T-helper 1 cell treated with Interleukin-12 subunit alpha and Interleukin-12 subunit beta and Interleukin-4 antibody, amounts not matched to agents 30 μg/mL and 1 μg/mL, for 36 hours (primary cell): Measurements from ENCODE around the gene CDH20.

Source experiments
- H3K27ac Mint-ChIP-seq: one replicate; pipeline ENCODE4 v1.8.0; 2021; ENCODE audit warnings: mild to moderate bottlenecking, mixed read lengths
- H3K27me3 Mint-ChIP-seq: one replicate; pipeline ENCODE4 v1.8.0; 2021; ENCODE audit warnings: low read depth, mixed read lengths
- H3K36me3 Mint-ChIP-seq: one replicate; pipeline ENCODE4 v1.8.0; 2021; ENCODE audit warnings: low read depth, mixed read lengths
- H3K4me1 Mint-ChIP-seq: one replicate; pipeline ENCODE4 v1.8.0; 2021; ENCODE audit warnings: low read depth, mixed read lengths
- H3K4me3 Mint-ChIP-seq: one replicate; pipeline ENCODE4 v1.8.0; 2021; ENCODE audit warnings: mild to moderate bottlenecking, moderate library complexity, mixed read lengths
- H3K9me3 Mint-ChIP-seq: one replicate; pipeline ENCODE4 v1.8.0; 2021; ENCODE audit warnings: mixed read lengths

The CDH20 gene

DNA sequence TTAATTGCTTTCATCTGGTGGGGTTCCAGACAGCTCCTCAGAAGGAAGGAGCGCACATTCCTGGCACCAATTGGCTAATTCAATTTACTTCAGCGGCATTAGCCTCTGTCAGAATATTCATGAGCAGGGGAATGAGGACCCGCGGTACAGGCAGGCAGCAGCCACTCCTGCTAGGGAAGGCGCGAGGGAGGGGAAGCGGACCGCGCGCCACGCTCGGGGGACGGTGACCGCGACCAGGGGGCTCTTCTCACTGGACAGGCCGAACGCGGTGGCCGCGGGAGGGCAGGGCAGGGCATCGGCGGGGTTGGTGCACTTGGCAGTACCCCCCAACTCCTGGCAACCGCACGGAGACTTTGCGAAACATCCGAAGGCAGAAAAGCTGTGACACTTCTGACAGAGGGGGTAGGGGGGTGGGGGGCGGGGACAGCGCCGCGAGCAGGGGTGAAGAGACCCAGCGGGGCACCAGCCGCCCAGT lies at the start of gene CDH20:
Gene CDH20 (plus strand): TSS at position 160 of the 475 bp plus-strand sequence.
- no peak within 1 kb of the TSS for H3K27ac Mint-ChIP-seq
- H3K36me3 Mint-ChIP-seq, result no peaks in the 10 kb centered on the region
- no peaks in the 10 kb centered on the region for H3K9me3 Mint-ChIP-seq
- peaks cover 41% of the 10 kb centered on the region for H3K27me3 Mint-ChIP-seq
- H3K4me1 Mint-ChIP-seq, result no peaks in the 10 kb centered on the region
- H3K4me3 Mint-ChIP-seq, result no peak within 1 kb of the TSS

DNA sequence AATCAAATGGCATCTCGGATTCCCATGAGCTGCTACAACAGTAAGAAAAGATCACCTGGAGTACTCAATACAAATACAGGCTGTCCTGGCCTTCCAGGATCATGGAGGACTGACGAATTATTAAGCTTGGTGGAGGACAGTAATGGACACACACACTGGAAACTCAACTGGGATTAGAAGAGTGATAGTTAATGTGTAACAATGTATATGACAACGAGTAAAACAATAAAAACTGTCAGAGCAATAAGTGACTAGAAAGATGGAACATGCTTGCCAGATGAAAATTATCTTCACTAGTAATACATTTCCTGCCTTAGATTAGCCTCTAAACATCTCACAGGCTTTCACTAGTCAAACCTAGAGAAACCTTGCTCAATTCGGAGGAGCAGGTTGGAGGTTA lies 49.2 kb upstream of the CDH20 start:
- H3K36me3 Mint-ChIP-seq, result no peaks in the 10 kb centered on the region
- H3K9me3 Mint-ChIP-seq, result no peaks in the 10 kb centered on the region
- no peak overlapping the region for H3K27ac Mint-ChIP-seq
- H3K4me3 Mint-ChIP-seq, result no peak overlapping the region
- no peaks in the 10 kb centered on the region for H3K4me1 Mint-ChIP-seq
- H3K27me3 Mint-ChIP-seq, result no peaks in the 10 kb centered on the region

DNA sequence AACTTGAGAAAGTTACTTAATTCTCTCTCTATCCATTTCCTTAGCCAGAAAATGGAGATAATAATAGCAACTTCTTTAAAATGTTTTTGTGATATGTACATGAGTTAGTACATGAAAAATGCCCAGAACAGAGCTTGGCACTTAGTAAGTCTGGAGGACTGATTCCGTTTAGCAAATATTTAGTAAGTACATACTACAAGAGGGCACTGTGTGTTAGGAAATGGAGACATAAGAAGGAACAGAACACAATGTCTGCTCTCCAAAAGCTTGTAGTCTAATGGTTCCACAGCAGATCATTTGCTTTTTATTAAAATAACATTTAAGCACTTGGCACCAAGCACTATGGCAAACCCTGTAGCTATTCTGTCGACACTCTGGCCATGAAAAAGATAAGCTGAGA lies 47.5 kb upstream of the CDH20 start:
- no peaks in the 10 kb centered on the region for H3K9me3 Mint-ChIP-seq
- no peak overlapping the region for H3K27ac Mint-ChIP-seq
- H3K27me3 Mint-ChIP-seq, result no peaks in the 10 kb centered on the region
- H3K4me1 Mint-ChIP-seq, result no peaks in the 10 kb centered on the region
- no peaks in the 10 kb centered on the region for H3K36me3 Mint-ChIP-seq
- H3K4me3 Mint-ChIP-seq, result no peak overlapping the region

- no peaks in the 10 kb centered on the region for H3K36me3 Mint-ChIP-seq
- H3K27me3 Mint-ChIP-seq, result no peaks in the 10 kb centered on the region
- H3K4me3 Mint-ChIP-seq, result no peak overlapping the region
- H3K4me1 Mint-ChIP-seq, result no peaks in the 10 kb centered on the region
- no peak overlapping the region for H3K27ac Mint-ChIP-seq
- H3K9me3 Mint-ChIP-seq, result no peaks in the 10 kb centered on the region
Measured at GRCh38 chr18:61286867-61287266, 46.4 kb upstream of the CDH20 start.

GRCh38 chr18:61290616-61291015 lies 42.6 kb upstream of the CDH20 start:
- no peaks in the 10 kb centered on the region for H3K9me3 Mint-ChIP-seq
- no peak overlapping the region for H3K4me3 Mint-ChIP-seq
- no peaks in the 10 kb centered on the region for H3K36me3 Mint-ChIP-seq
- H3K27ac Mint-ChIP-seq, result no peak overlapping the region
- no peaks in the 10 kb centered on the region for H3K4me1 Mint-ChIP-seq
- no peaks in the 10 kb centered on the region for H3K27me3 Mint-ChIP-seq

DNA sequence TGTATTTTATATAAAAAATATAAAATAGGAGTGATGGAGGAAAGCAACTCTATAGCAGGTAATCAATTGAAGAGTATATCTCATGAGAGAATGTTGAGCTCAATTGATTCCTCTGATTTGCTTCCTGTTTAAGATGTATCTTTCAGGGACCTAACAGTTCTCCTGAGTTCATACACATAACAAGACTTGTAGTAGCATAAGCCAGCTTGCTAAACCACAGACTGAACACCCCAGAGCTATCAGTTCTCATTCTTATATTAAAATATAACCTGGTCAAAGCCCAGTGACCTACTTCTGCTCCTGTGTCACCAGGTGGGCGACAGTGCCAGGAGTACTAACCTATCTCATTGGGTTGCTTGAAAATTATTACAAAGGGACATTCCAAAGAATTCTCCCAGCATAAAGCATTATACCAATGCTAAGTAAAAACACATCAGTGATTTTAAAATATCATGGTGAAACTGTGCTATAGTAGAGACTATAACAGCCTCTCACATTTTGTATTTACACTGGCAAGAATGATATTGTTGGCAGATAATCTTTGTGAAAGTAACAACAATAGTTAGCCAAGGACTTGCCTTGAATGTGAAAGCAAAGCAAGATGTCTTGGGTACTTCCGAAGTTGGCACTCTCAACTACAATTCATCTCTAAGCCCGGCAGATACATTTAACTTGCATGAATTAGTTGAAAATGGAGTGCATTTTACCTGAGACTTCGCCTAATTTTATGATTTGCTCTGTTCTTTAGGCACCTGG lies 40.8 kb upstream of the CDH20 start:
- Mint-ChIP-seq H3K36me3 (no peaks in the 10 kb centered on the region), H3K27ac (no peak overlapping the region), H3K4me3 (no peak overlapping the region), H3K27me3 (no peaks in the 10 kb centered on the region), H3K4me1 (no peaks in the 10 kb centered on the region), H3K9me3 (no peaks in the 10 kb centered on the region)

DNA sequence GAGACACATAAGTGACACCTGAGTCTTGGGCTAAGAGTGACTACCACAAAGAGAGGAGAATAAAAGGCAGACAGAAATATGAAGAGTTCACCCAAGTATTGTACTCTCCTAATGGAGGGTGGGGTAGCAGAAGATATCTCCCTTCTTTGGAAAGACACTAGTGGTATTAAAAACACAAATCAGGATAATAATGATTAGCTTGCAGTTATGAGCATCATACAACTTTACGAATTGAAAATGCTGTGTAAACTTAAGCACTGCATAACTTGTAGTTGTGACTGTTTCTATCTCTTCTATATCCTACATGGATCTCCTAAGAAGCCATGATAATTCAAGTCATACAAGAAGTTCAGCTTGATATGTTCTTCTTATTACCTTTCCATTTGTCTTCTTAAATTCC lies 38.1 kb upstream of the CDH20 start:
- Mint-ChIP-seq H3K27ac (no peak overlapping the region), H3K27me3 (no peaks in the 10 kb centered on the region), H3K4me1 (no peaks in the 10 kb centered on the region), H3K4me3 (no peak overlapping the region), H3K36me3 (no peaks in the 10 kb centered on the region), H3K9me3 (no peaks in the 10 kb centered on the region)

- no peaks in the 10 kb centered on the region for H3K9me3 Mint-ChIP-seq
Measured at GRCh38 chr18:61308004-61308403, 25.2 kb upstream of the CDH20 start.

DNA sequence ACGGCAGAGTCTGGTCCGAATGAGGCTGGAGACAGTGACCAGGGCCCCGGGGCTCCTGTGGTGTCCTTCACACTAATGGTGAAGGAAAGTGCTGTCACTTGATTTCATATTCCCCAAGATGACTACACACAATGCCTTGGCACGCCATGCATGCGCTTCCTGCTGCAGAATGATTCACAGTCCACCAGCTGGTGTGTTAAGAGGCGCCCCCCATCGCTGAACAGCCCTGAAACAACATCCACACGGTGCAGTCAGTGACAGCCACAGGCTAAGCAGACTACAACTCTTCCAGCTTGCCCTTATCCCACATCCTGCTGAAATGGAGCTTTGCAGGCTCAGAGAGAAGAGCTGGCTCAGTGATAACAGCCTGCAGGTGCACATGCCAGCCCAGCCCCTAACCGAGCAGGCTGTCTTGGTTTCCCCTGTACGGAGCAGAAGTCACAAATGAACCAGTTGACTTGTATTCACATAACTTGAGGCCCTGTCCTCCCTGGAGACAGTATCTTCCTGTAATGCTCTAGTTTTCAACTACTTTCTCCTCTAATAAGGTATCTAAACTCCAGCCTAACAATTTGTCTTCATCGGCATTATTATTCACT lies 24.3 kb upstream of the CDH20 start:
- Mint-ChIP-seq H3K36me3 (no peaks in the 10 kb centered on the region), H3K27me3 (no peaks in the 10 kb centered on the region), H3K27ac (no peak overlapping the region), H3K4me1 (no peaks in the 10 kb centered on the region), H3K9me3 (no peaks in the 10 kb centered on the region), H3K4me3 (no peak overlapping the region)

More at GRCh38 chr18:61308004-61308403, 25.2 kb upstream of the CDH20 start:
- Mint-ChIP-seq H3K4me1 (no peaks in the 10 kb centered on the region), H3K4me3 (no peak overlapping the region), H3K27ac (no peak overlapping the region), H3K36me3 (no peaks in the 10 kb centered on the region), H3K27me3 (no peaks in the 10 kb centered on the region)

GRCh38 chr18:61322265-61322873 lies 10.9 kb upstream of the CDH20 start:
- H3K4me1 Mint-ChIP-seq, result no peaks in the 10 kb centered on the region
- H3K27ac Mint-ChIP-seq, result no peak overlapping the region
- no peaks in the 10 kb centered on the region for H3K27me3 Mint-ChIP-seq
- no peaks in the 10 kb centered on the region for H3K9me3 Mint-ChIP-seq
- no peaks in the 10 kb centered on the region for H3K36me3 Mint-ChIP-seq
- H3K4me3 Mint-ChIP-seq, result no peak overlapping the region

GRCh38 chr18:61323951-61324350 lies 9.3 kb upstream of the CDH20 start:
- Mint-ChIP-seq H3K27me3 (no peaks in the 10 kb centered on the region), H3K4me3 (no peak overlapping the region), H3K27ac (no peak overlapping the region), H3K9me3 (no peaks in the 10 kb centered on the region), H3K36me3 (no peaks in the 10 kb centered on the region), H3K4me1 (no peaks in the 10 kb centered on the region)

GRCh38 chr18:61326407-61326806 lies 6.8 kb upstream of the CDH20 start:
- no peaks in the 10 kb centered on the region for H3K36me3 Mint-ChIP-seq
- no peaks in the 10 kb centered on the region for H3K4me1 Mint-ChIP-seq
- no peaks in the 10 kb centered on the region for H3K9me3 Mint-ChIP-seq
- H3K27ac Mint-ChIP-seq, result no peak overlapping the region
- H3K4me3 Mint-ChIP-seq, result no peak overlapping the region
- no peaks in the 10 kb centered on the region for H3K27me3 Mint-ChIP-seq

DNA sequence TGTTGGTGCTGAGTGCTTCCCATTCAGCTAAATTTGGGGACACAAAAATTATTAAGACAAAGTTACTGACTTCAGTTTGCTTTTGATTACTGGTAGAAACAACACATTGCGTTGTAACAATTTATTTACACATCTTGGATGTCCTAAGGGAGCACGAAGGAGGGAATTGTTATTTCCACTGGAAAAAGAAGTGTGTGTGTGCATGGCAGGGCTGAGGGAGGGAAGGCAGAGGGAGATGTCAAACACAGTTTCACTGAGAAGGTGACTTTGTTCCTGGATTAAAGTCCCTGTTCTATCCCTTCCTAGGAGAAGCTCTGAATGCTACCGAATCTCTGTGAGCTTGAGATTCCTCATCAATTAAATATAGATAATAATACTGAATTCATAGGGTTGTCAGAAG lies 3.8 kb upstream of the CDH20 start:
- no peaks in the 10 kb centered on the region for H3K4me1 Mint-ChIP-seq
- no peaks in the 10 kb centered on the region for H3K9me3 Mint-ChIP-seq
- H3K27me3 Mint-ChIP-seq, result peaks cover 15% of the 10 kb centered on the region
- H3K4me3 Mint-ChIP-seq, result no peak overlapping the region
- H3K27ac Mint-ChIP-seq, result no peak overlapping the region
- H3K36me3 Mint-ChIP-seq, result no peaks in the 10 kb centered on the region

DNA sequence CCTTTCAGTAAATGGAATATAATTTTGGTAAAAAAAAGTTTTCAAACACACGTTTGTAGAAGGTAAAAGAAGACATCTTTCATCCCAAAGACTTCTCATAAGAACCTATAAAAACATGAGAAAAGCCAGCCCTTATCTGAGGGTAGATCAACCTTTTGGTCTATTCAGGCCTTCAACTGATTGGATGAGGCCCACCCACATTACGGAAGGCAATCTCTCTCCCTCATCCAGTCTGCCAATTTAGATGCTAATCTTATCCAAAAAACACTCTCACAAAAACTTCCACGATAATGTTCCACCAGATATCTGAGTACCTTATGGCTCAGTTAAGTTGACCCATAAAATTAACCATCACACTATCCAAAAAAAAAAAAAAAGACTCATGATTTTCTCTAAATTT lies 2.2 kb upstream of the CDH20 start:
- Mint-ChIP-seq H3K4me3 (no peak overlapping the region), H3K27me3 (peaks cover 31% of the 10 kb centered on the region), H3K27ac (no peak overlapping the region), H3K9me3 (no peaks in the 10 kb centered on the region), H3K4me1 (no peaks in the 10 kb centered on the region), H3K36me3 (no peaks in the 10 kb centered on the region)
